ENCODE measurements around the gene KCTD3. TPM values are rescaled to one million over a fixed set of nuclear protein-coding genes. Genes with fewer than 3 reads are reported as not detected.

KCTD3 gene
- total RNA-seq, 1 experiment from 2014 or later, result 65.6 TPM

GRCh38 chr1:215583185-215583749 is 16.2 kb downstream of the KCTD3 start:
- no peak for DNase-seq
- Histone ChIP-seq H3K27me3 (no peaks in the 10 kb centered on the region), H3K4me1 (no peaks in the 10 kb centered on the region)

GRCh38 chr1:215584389-215584788 is 17.3 kb downstream of the KCTD3 start:
- no peak for DNase-seq
- Histone ChIP-seq H3K27me3 (no peaks in the 10 kb centered on the region), H3K4me3 (no peak overlapping the region), H3K36me3 (peaks cover 37% of the 10 kb centered on the region), H3K4me1 (no peaks in the 10 kb centered on the region), H3K9me3 (replicated peaks) (no peaks in the 10 kb centered on the region), H3K27ac (no peak overlapping the region)

More at GRCh38 chr1:215583185-215583749, 16.2 kb downstream of the KCTD3 start:
- no peaks in the 10 kb centered on the region for H3K9me3 ChIP-seq (replicated peaks)
- peaks cover 43% of the 10 kb centered on the region for H3K36me3 ChIP-seq
- no peak overlapping the region for H3K27ac ChIP-seq
- H3K4me3 ChIP-seq, result no peak overlapping the region

GRCh38 chr1:215589650-215590435 is 22.7 kb downstream of the KCTD3 start:
- no peaks in the 10 kb centered on the region for H3K27me3 ChIP-seq
- no peaks in the 10 kb centered on the region for H3K9me3 ChIP-seq (replicated peaks)
- no peaks in the 10 kb centered on the region for H3K4me1 ChIP-seq
- peaks cover 39% of the 10 kb centered on the region for H3K36me3 ChIP-seq
- no peak for DNase-seq
- H3K27ac ChIP-seq, result no peak overlapping the region
- no peak overlapping the region for H3K4me3 ChIP-seq

GRCh38 chr1:215590779-215591491 is 23.8 kb downstream of the KCTD3 start:
- DNase-seq, result no peak
- H3K9me3 ChIP-seq (replicated peaks), result no peaks in the 10 kb centered on the region
- peaks cover 45% of the 10 kb centered on the region for H3K36me3 ChIP-seq
- no peak overlapping the region for H3K4me3 ChIP-seq
- no peak overlapping the region for H3K27ac ChIP-seq
- H3K27me3 ChIP-seq, result no peaks in the 10 kb centered on the region
- no peaks in the 10 kb centered on the region for H3K4me1 ChIP-seq

- H3K4me1 ChIP-seq, result no peaks in the 10 kb centered on the region
- peaks cover 60% of the 10 kb centered on the region for H3K36me3 ChIP-seq
- no peaks in the 10 kb centered on the region for H3K9me3 ChIP-seq (replicated peaks)
- no peak for DNase-seq
- no peak overlapping the region for H3K4me3 ChIP-seq
- no peaks in the 10 kb centered on the region for H3K27me3 ChIP-seq
- H3K27ac ChIP-seq, result no peak overlapping the region
Observed at GRCh38 chr1:215594640-215595039, 27.5 kb downstream of the KCTD3 start.

GRCh38 chr1:215595231-215595630 is 28.1 kb downstream of the KCTD3 start:
- no peak for DNase-seq
- peaks cover 54% of the 10 kb centered on the region for H3K36me3 ChIP-seq
- no peaks in the 10 kb centered on the region for H3K9me3 ChIP-seq (replicated peaks)
- no peak overlapping the region for H3K27ac ChIP-seq
- H3K4me3 ChIP-seq, result no peak overlapping the region
- no peaks in the 10 kb centered on the region for H3K4me1 ChIP-seq
- H3K27me3 ChIP-seq, result no peaks in the 10 kb centered on the region

GRCh38 chr1:215597961-215598360 is 30.9 kb downstream of the KCTD3 start:
- H3K4me1 ChIP-seq, result no peaks in the 10 kb centered on the region
- no peak overlapping the region for H3K27ac ChIP-seq
- no peaks in the 10 kb centered on the region for H3K27me3 ChIP-seq
- peaks cover 49% of the 10 kb centered on the region for H3K36me3 ChIP-seq
- no peak for DNase-seq
- H3K9me3 ChIP-seq (replicated peaks), result no peaks in the 10 kb centered on the region
- H3K4me3 ChIP-seq, result no peak overlapping the region

GRCh38 chr1:215599418-215600074 is 32.4 kb downstream of the KCTD3 start:
- Histone ChIP-seq H3K27me3 (no peaks in the 10 kb centered on the region), H3K4me1 (no peaks in the 10 kb centered on the region), H3K27ac (no peak overlapping the region), H3K36me3 (peaks cover 61% of the 10 kb centered on the region), H3K4me3 (no peak overlapping the region), H3K9me3 (replicated peaks) (no peaks in the 10 kb centered on the region)
- DNase-seq, result no peak

GRCh38 chr1:215600258-215600792 is 33.2 kb downstream of the KCTD3 start:
- H3K4me1 ChIP-seq, result no peaks in the 10 kb centered on the region
- H3K27ac ChIP-seq, result no peak overlapping the region
- H3K27me3 ChIP-seq, result no peaks in the 10 kb centered on the region
- DNase-seq, result no peak
- peaks cover 57% of the 10 kb centered on the region for H3K36me3 ChIP-seq
- no peak overlapping the region for H3K4me3 ChIP-seq
- H3K9me3 ChIP-seq (replicated peaks), result no peaks in the 10 kb centered on the region

GRCh38 chr1:215600867-215601266 is 33.8 kb downstream of the KCTD3 start:
- no peak overlapping the region for H3K4me3 ChIP-seq
- H3K36me3 ChIP-seq, result peaks cover 54% of the 10 kb centered on the region
- H3K27me3 ChIP-seq, result no peaks in the 10 kb centered on the region
- H3K9me3 ChIP-seq (replicated peaks), result no peaks in the 10 kb centered on the region
- no peak overlapping the region for H3K27ac ChIP-seq
- no peaks in the 10 kb centered on the region for H3K4me1 ChIP-seq
- DNase-seq, result no peak

- Histone ChIP-seq H3K4me3 (no peak overlapping the region), H3K9me3 (replicated peaks) (no peaks in the 10 kb centered on the region), H3K27me3 (no peaks in the 10 kb centered on the region), H3K4me1 (no peaks in the 10 kb centered on the region), H3K27ac (no peak overlapping the region), H3K36me3 (peaks cover 54% of the 10 kb centered on the region)
- no peak for DNase-seq
Observed at GRCh38 chr1:215601276-215601675, 34.2 kb downstream of the KCTD3 start.

- Histone ChIP-seq H3K27me3 (no peaks in the 10 kb centered on the region), H3K36me3 (peaks cover 46% of the 10 kb centered on the region), H3K4me3 (no peak overlapping the region), H3K9me3 (replicated peaks) (no peaks in the 10 kb centered on the region), H3K27ac (no peak overlapping the region), H3K4me1 (no peaks in the 10 kb centered on the region)
- no peak for DNase-seq
Observed at GRCh38 chr1:215603319-215603718, 36.2 kb downstream of the KCTD3 start.

GRCh38 chr1:215605011-215605621 is 38.0 kb downstream of the KCTD3 start:
- no peak for DNase-seq
- Histone ChIP-seq H3K27ac (no peak overlapping the region), H3K4me3 (no peak overlapping the region), H3K27me3 (no peaks in the 10 kb centered on the region), H3K4me1 (no peaks in the 10 kb centered on the region), H3K9me3 (replicated peaks) (no peaks in the 10 kb centered on the region), H3K36me3 (peaks cover 55% of the 10 kb centered on the region)

- no peaks in the 10 kb centered on the region for H3K4me1 ChIP-seq
- H3K27ac ChIP-seq, result no peak overlapping the region
Observed at GRCh38 chr1:215606036-215606435, 38.9 kb downstream of the KCTD3 start.

More at GRCh38 chr1:215606036-215606435, 38.9 kb downstream of the KCTD3 start:
- no peaks in the 10 kb centered on the region for H3K27me3 ChIP-seq
- no peak overlapping the region for H3K4me3 ChIP-seq
- DNase-seq, result no peak
- H3K9me3 ChIP-seq (replicated peaks), result no peaks in the 10 kb centered on the region
- peaks cover 57% of the 10 kb centered on the region for H3K36me3 ChIP-seq
